Ectodermal cell (in vitro differentiated cells): ENCODE results near the gene LHX3.

Experiments
- H3K27ac ChIP-seq: 2 replicates; pipeline ENCODE4 v1.7.0; 2013; ENCODE audit warnings: mild to moderate bottlenecking, low read depth, low read length; ENCODE audit not compliant: insufficient read depth, poor library complexity, severe bottlenecking
- H3K27me3 ChIP-seq: 2 replicates; pipeline ENCODE4 v1.7.0; 2013; ENCODE audit warnings: mild to moderate bottlenecking, low read length; ENCODE audit not compliant: insufficient read depth, control insufficient read depth, poor library complexity, severe bottlenecking
- H3K36me3 ChIP-seq: one replicate; pipeline ENCODE4 v1.7.0; 2013; ENCODE audit warnings: low read length; ENCODE audit not compliant: control insufficient read depth, insufficient read depth
- H3K4me1 ChIP-seq: one replicate; pipeline ENCODE4 v1.7.0; 2013; ENCODE audit warnings: low read length; ENCODE audit not compliant: control insufficient read depth, insufficient read depth
- H3K4me3 ChIP-seq: 2 replicates; pipeline ENCODE4 v1.7.0; 2013; ENCODE audit warnings: low read depth, low read length, control low read depth; ENCODE audit not compliant: insufficient read depth
- H3K9me3 ChIP-seq: 2 replicates; pipeline ENCODE4 v1.7.0; 2013; ENCODE audit warnings: mild to moderate bottlenecking, low read length, moderate library complexity; ENCODE audit not compliant: control insufficient read depth
- WGBS, 2 experiments: methylation state at CpG; one replicate each; pipeline ENCODE4 v1.1.7; 2013; ENCODE audit warnings: missing lambda C conversion rate in 2 of 2; 5-methylcytosine and 5-hydroxymethylcytosine counted together

The LHX3 gene

DNA sequence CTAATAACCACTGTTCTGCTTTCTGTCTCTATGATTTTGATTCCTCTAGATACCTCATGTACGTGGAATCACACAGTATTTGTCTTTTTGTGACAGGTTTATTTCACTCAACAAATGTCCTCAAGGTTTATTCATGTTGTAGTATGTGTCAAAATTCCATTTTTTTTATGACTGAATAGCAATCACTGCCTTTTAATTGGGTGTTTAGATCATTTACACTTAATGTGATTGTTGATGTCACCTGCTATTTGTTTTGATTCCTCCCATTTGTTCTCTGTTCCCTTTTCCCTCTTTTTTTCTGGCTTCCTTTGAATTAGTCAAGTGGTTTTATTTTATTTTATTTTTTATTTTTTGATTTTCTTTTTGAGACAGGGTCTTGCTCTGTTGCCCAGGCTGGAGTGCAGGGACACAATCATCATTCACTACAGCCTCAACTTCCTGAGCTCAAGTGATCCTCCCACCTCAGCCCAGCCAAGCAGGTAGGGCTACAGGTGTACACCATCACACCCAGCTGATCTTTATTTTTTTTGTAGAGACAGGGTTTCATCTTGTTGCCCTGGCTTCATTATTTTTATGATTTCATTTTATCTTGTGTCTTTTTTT is 41.6 kb downstream of the LHX3 start:
- WGBS, 2 experiments: 94 to 100% methylated on average over 1 of the region's 1 CpG
- H3K36me3 ChIP-seq: no peaks in the 10 kb centered on the region
- H3K4me1 ChIP-seq: peaks cover 16% of the 10 kb centered on the region
- no peak overlapping the region for H3K4me3 ChIP-seq
- no peaks in the 10 kb centered on the region for H3K9me3 ChIP-seq
- no peak overlapping the region for H3K27ac ChIP-seq
- no peaks in the 10 kb centered on the region for H3K27me3 ChIP-seq

DNA sequence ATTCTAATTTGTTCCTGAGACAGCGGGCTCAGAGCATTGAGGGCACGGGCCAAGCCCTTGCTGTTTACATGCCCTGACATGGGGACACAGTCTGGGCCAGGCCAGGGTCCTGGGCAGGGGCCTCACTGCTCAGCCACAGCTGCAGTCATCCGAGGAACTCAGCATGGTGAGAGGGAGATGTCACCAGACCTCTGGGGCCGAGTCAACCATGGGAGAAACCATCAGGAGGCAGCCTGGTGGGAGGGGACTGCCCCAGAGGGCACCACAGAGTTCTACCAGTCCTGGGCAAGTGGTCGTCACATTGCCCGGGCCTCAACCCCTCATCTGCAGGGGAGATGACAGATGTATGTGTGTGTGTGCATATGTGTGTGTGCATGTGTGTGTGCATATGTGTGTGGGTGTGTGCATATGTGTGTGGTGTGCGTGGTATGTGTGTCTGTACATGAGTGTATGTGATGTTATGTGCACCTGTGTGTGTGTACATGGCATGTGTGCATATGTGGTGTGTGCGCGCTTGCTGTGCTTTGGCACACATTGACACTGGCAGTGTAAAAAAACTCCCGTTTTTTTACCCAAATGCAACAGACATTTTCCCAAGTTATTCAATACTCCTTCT is 43.8 kb downstream of the LHX3 start:
- Histone ChIP-seq H3K9me3 (no peaks in the 10 kb centered on the region), H3K36me3 (no peaks in the 10 kb centered on the region), H3K27me3 (no peaks in the 10 kb centered on the region), H3K27ac (no peak overlapping the region), H3K4me3 (no peak overlapping the region), H3K4me1 (peaks cover 16% of the 10 kb centered on the region)
- WGBS, 2 experiments: 82 to 87% methylated on average over 10 of the region's 10 CpGs

DNA sequence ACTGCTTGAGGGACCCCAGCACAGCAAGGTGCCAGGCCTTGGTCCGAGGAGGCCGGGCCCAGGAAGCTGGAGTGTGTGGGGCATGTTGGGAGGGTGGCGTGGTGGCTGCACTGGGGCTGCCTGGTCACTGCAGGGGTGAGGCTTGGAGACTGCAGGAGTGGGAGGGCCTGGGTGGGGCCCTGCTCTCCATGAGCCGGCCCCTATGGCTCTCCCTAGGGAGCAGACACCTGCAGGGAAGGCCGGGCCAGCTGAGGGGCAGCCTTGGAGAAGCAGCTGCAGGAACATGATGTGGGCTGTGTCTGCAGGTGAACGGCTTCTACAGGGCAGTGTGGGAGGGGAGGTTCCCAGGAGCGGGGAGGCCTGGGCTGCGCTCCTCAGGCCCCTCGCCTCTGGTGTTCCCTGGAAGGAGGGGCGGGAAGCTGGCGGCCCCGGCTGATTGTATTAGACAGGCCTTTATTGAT is 44.5 kb downstream of the LHX3 start:
- WGBS, 2 experiments: 66% methylated on average over 12 of the region's 12 CpGs
- H3K27ac ChIP-seq: no peak overlapping the region
- peaks cover 16% of the 10 kb centered on the region for H3K4me1 ChIP-seq
- no peaks in the 10 kb centered on the region for H3K36me3 ChIP-seq
- no peaks in the 10 kb centered on the region for H3K27me3 ChIP-seq
- H3K9me3 ChIP-seq: no peaks in the 10 kb centered on the region
- no peak overlapping the region for H3K4me3 ChIP-seq

DNA sequence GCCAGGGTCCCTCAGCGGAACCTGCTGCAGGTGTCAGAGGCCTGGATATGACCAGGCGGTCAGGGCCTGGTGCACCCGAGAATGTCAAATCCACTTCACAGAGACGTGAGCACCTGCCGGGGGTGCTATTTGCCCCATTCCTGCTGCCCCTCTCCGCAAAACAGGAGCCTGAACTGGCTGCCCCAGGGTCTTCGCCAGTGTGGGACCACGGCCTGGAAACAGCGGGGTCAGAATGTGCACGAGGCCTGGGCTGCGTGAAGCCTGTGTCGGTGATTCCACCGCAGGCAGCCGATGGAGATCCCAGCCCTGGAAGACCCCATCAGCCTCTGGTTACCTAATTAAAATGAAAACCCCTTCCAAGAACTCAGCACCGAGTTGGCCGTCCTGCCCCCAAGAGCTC is 45.1 kb downstream of the LHX3 start:
- 90 to 91% methylated on average over 16 of the region's 16 CpGs for WGBS, 2 experiments

DNA sequence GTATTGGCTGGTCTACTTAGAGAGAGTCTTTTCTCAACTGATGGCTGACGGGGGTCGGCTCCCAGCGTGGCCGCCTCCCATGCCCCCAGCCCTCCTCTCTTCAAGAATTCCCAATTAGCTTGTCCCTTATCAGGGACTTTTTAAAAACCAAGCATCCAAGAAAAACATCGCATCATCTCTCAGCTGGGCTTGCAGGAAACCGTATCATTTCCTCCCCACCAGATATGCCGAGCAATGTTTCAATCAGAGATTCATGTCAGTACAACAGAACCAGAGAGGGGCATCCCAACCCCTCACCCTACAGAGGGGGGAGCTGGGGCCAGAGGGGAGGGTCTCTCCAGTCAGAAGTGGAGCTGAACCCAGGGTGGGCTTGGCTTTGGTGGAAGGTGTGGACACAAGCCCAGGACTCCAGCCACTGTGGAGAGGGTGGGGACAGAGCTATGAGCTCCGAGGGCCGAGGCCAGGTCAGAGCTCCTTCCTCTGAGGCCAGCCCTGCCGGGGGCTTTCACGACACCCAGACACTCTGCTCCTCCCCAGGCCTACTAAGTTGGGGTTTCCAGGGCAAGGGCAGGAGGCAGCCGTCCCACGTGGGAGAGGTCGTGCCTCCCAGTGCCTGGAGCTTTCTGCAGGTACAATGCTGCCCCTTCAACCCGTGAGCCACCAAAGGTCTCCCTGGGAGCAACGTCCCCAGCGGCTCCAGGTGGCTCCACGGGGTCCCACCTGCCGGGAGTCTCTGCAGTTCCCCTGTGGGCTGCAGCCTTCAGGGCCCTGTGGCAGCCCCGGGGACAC is 47.3 kb downstream of the LHX3 start:
- Histone ChIP-seq H3K9me3 (no peaks in the 10 kb centered on the region), H3K4me1 (peaks cover 16% of the 10 kb centered on the region), H3K36me3 (no peaks in the 10 kb centered on the region), H3K4me3 (no peak overlapping the region), H3K27ac (no peak overlapping the region), H3K27me3 (peaks cover 2% of the 10 kb centered on the region)
- 90% methylated on average over 20 of the region's 20 CpGs for WGBS, 2 experiments

More for the DNA sequence above, 45.1 kb downstream of the LHX3 start:
- Histone ChIP-seq H3K27me3 (no peaks in the 10 kb centered on the region), H3K27ac (no peak overlapping the region), H3K9me3 (no peaks in the 10 kb centered on the region), H3K4me3 (no peak overlapping the region), H3K36me3 (no peaks in the 10 kb centered on the region), H3K4me1 (peaks cover 16% of the 10 kb centered on the region)

DNA sequence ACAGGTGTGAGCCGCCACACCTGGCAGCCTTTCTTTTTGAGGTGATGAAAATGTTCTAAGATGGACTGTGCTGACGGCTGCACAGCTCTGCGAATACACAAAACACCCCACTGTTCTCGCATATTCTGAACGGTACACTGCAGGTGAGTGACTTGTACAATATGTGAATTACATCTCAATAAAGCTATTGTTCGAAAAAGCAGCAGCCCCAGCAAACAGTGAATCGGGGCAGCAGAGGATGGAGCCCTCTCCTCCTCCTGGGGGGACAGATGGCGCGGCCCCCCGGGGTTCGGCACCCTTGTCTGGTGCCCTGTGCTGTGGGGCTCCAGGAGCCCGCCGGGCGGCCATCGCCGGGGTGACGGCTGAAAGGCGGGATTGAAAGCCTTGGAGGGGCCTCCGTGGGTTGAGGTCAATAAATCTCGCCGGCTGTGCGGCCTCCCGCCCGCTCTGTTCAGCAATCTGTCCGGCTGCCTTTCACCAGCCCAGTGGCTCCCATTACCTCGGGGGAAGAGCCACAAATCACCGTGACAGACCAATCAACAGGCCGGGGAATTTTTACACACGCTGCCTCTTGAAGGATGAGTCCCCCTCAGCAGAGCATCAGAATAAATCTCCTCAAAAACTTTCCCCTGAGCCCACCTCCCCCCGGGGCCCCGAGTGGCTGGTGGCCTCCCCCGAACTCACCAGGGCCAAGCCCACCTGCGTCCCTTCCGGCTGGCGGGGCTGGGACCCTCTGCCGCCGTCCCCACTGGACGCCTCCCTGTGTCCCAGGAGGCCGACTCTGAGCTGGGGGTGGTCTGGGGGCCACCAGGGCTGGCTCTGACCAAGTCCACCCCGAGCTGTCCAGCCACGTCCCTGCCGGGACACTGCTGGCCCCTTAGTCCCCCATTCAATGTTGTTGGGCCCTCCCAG is 48.5 kb downstream of the LHX3 start:
- H3K27me3 ChIP-seq: peaks cover 12% of the 10 kb centered on the region
- H3K4me1 ChIP-seq: peaks cover 18% of the 10 kb centered on the region
- no peak overlapping the region for H3K27ac ChIP-seq
- H3K9me3 ChIP-seq: no peaks in the 10 kb centered on the region
- WGBS, 2 experiments: 90 to 91% methylated on average over 42 of the region's 42 CpGs
- no peaks in the 10 kb centered on the region for H3K36me3 ChIP-seq
- H3K4me3 ChIP-seq: no peak overlapping the region

DNA sequence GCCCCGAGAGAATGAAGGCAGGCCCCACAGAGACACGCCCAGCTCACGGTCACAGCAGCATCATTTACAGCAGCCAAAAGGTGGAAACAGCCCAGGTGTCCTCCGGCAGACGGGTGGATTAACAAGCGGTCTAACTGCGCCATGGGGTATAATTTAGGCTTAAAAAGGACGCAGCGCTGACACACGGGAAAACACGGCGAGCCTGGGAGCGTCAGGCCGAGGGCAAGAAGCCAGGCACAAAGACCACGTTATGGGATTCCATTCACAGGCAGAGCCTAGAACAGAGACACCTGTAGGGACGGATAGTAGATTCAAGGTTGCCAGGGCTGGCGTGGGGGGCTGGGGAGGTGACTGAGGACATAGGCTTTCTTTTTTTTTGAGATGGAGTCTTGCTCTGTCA is 49.4 kb downstream of the LHX3 start:
- peaks cover 12% of the 10 kb centered on the region for H3K4me1 ChIP-seq
- no peak overlapping the region for H3K27ac ChIP-seq
- H3K36me3 ChIP-seq: no peaks in the 10 kb centered on the region
- 95% methylated on average over 17 of the region's 17 CpGs for WGBS, 2 experiments
- peaks cover 21% of the 10 kb centered on the region for H3K27me3 ChIP-seq
- no peak overlapping the region for H3K4me3 ChIP-seq
- no peaks in the 10 kb centered on the region for H3K9me3 ChIP-seq

DNA sequence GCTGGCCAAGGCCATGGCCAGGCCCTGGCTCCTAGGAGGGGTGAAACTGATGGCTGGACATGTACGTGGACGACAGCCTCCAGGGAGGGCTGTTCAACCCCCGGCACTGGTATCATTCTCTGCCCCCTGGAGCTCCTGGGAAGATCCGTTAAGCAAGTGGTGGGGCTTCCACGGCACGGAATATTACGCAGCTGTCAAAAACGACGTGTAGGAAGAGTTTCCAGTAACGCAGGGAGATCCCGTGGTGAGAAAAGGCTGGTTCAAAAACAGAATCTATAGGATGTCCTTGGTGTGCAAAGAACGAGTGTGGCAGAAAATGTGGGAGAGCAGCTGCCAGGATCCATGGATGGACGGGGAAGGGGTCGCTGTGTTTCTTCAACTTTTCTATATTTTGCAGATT is 50.0 kb downstream of the LHX3 start:
- Histone ChIP-seq H3K27ac (no peak overlapping the region), H3K36me3 (no peaks in the 10 kb centered on the region), H3K4me1 (peaks cover 5% of the 10 kb centered on the region), H3K4me3 (no peak overlapping the region), H3K9me3 (no peaks in the 10 kb centered on the region), H3K27me3 (peaks cover 21% of the 10 kb centered on the region)
- 94 to 96% methylated on average over 14 of the region's 14 CpGs for WGBS, 2 experiments

DNA sequence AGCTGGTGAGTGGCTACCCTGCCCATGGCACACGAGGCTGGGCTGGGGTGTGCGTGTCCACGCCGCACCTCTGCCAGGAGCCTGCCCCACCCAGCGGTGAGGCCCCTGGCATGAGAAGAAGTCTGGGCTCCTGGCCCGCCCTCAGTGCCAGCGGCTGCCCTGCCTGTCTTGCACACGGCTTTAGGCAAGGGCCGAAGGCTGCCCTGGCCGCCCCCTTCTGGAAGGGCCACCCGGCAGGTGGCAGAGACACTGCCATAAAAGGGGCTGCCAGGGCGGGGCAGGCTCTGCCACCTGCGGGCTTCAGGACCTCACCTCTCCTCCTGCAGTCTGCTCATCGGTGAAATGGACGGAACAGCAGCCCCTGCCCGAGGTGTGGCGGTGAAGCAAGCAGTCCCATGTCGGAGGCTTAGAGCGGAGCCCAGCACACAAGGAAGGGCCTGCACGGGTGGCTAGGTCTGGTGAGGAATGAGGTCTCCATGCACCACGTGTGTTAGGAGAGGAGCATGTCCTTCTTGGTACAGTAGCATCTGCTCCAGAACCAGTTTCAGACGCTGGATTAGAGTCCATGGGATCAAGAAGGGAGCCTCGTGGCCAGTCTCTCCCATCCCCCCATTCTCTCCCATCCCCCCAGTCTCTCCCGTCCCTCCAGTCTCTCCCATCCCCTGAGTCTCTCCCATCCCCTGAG is 51.4 kb downstream of the LHX3 start:
- Histone ChIP-seq H3K4me1 (peaks cover 9% of the 10 kb centered on the region), H3K4me3 (no peak overlapping the region), H3K36me3 (no peaks in the 10 kb centered on the region), H3K27ac (no peak overlapping the region), H3K9me3 (no peaks in the 10 kb centered on the region), H3K27me3 (peaks cover 25% of the 10 kb centered on the region)
- WGBS, 2 experiments: 85 to 87% methylated on average over 23 to 24 of the region's 24 CpGs
